Renal cortex interstitium (tissue), 11 donors: Measurements from ENCODE around the gene CIB1. TPM values are rescaled to one million over a fixed set of nuclear protein-coding genes. Genes with fewer than 3 reads are reported as not detected.

ENCODE experiments used
- DNase-seq, 11 donors: peaks; one replicate each; pipeline ENCODE4 v3.0.0-alpha.2; 2013; ENCODE audit warnings: low read depth in 9 of 11, low spot score in 4 of 11; ENCODE audit errors: extremely low read depth in 1 of 11
- polyA plus RNA-seq, 3 donors: library from polyadenylated mRNA; unstranded; fragments of 120-200 nt; gene quantifications; one replicate each; pipeline ENCODE4 v1.2.1, GENCODE V29; 2013; ENCODE audit not compliant: insufficient read length in 3 of 3

CIB1 gene
- polyA plus RNA-seq, 3 donors = 49.7 to 57.0 (median 55.4) TPM

- no peak for DNase-seq
These were observed 8.1 kb downstream of the CIB1 start for GRCh38 chr15:90225504-90226234.

- DNase-seq = no peak
These were observed 8.7 kb downstream of the CIB1 start for GRCh38 chr15:90225047-90225446.

- no peak for DNase-seq
These were observed 10.1 kb downstream of the CIB1 start for GRCh38 chr15:90223441-90224165.

GRCh38 chr15:90222547-90222946 is 11.2 kb downstream of the CIB1 start:
- no peak for DNase-seq

GRCh38 chr15:90221246-90221900 is 12.4 kb downstream of the CIB1 start:
- DNase-seq = peak in 3 of 11 donors; percentile 28 to 38 (median 37)

- no peak for DNase-seq
These were observed 14.2 kb downstream of the CIB1 start for GRCh38 chr15:90219421-90220141.

- no peak for DNase-seq
These were observed 15.9 kb downstream of the CIB1 start for GRCh38 chr15:90217671-90218394.

GRCh38 chr15:90214553-90215196 is 19.1 kb downstream of the CIB1 start:
- DNase-seq = no peak

- no peak for DNase-seq
These were observed 19.9 kb downstream of the CIB1 start for GRCh38 chr15:90213818-90214204.

GRCh38 chr15:90213122-90213817 is 20.5 kb downstream of the CIB1 start:
- DNase-seq = no peak

- DNase-seq = no peak
These were observed 21.3 kb downstream of the CIB1 start for GRCh38 chr15:90212221-90213098.

GRCh38 chr15:90211440-90212143 is 22.1 kb downstream of the CIB1 start:
- DNase-seq = no peak

GRCh38 chr15:90211009-90211408 is 22.7 kb downstream of the CIB1 start:
- no peak for DNase-seq

GRCh38 chr15:90210593-90210992 is 23.1 kb downstream of the CIB1 start:
- no peak for DNase-seq

GRCh38 chr15:90209591-90209990 is 24.1 kb downstream of the CIB1 start:
- no peak for DNase-seq

GRCh38 chr15:90208356-90208755 is 25.4 kb downstream of the CIB1 start:
- no peak for DNase-seq
